Activated T-cell treated with anti-CD3 and anti-CD28 coated beads, Interleukin-2, amount 50 U/mL, for 1 hour (primary cell): ENCODE measurements around the gene CSF1R.
"Not testable (repeated sequence)": the region's sequence is repeated elsewhere in the genome, so short reads cannot be mapped to it uniquely, and the experiment has no call there.

Experiments used
- DNase-seq: peaks from one replicate; pipeline ENCODE4 v3.0.0-alpha.2; 2020

The CSF1R gene

GRCh38 chr5:150054569-150054968 lies 31.8 kb downstream of the CSF1R start:
- DNase-seq: no peak

GRCh38 chr5:150053713-150054392 lies 32.5 kb downstream of the CSF1R start:
- no peak for DNase-seq

GRCh38 chr5:150052956-150053712 lies 33.2 kb downstream of the CSF1R start:
- no peak for DNase-seq

- DNase-seq: no peak
Observed at GRCh38 chr5:150052226-150052955, 34.0 kb downstream of the CSF1R start.

GRCh38 chr5:150051657-150052195 lies 34.6 kb downstream of the CSF1R start:
- no peak for DNase-seq

- DNase-seq: not testable (repeated sequence)
Observed at GRCh38 chr5:150050172-150050811, 36.1 kb downstream of the CSF1R start.

- no peak for DNase-seq
Observed at GRCh38 chr5:150046031-150046430, 40.3 kb downstream of the CSF1R start.

GRCh38 chr5:150045549-150045948 lies 40.8 kb downstream of the CSF1R start:
- no peak for DNase-seq

GRCh38 chr5:150044712-150045111 lies 41.6 kb downstream of the CSF1R start:
- no peak for DNase-seq

GRCh38 chr5:150044329-150044681 lies 42.0 kb downstream of the CSF1R start:
- no peak for DNase-seq

- no peak for DNase-seq
Observed at GRCh38 chr5:150043657-150044328, 42.6 kb downstream of the CSF1R start.

- no peak for DNase-seq
Observed at GRCh38 chr5:150042459-150042858, 43.9 kb downstream of the CSF1R start.

GRCh38 chr5:150038547-150038946 lies 47.8 kb downstream of the CSF1R start:
- no peak for DNase-seq

GRCh38 chr5:150036513-150036912 lies 49.8 kb downstream of the CSF1R start:
- no peak for DNase-seq

- DNase-seq: no peak
Observed at GRCh38 chr5:150035139-150035895, 51.0 kb downstream of the CSF1R start.

GRCh38 chr5:150034662-150035061 lies 51.7 kb downstream of the CSF1R start:
- DNase-seq: no peak

- no peak for DNase-seq
Observed at GRCh38 chr5:150033334-150033733, 53.0 kb downstream of the CSF1R start.

GRCh38 chr5:150028047-150028446 lies 58.3 kb downstream of the CSF1R start:
- DNase-seq: not testable (repeated sequence)

GRCh38 chr5:150026682-150027172 lies 59.6 kb downstream of the CSF1R start:
- no peak for DNase-seq

- DNase-seq: no peak
Observed at GRCh38 chr5:150024346-150024984, 61.9 kb downstream of the CSF1R start.

- DNase-seq: no peak
Observed at GRCh38 chr5:150023136-150023535, 63.2 kb downstream of the CSF1R start.
